ENCODE measurements around the gene LMOD2. TPM values are rescaled to one million over a fixed set of nuclear protein-coding genes. Genes with fewer than 3 reads are reported as not detected.

LMOD2 gene
- total and polyA plus RNA-seq, 9 of the 15 experiments (the other 6 are each of a cell fraction or from before 2014, with no cell fraction given), result 0.04 TPM; not detected in 8

GRCh38 chr7:123669485-123669884 lies 13.8 kb downstream of the LMOD2 start:
- no peaks in the 10 kb centered on the region for H3K79me2 ChIP-seq (ENCODE audit: control insufficient read depth, insufficient read depth, low read length)
- in situ Hi-C loops (cut with MboI) (no loop called here), intact Hi-C loops (cut with micrococcal nuclease) (no loop called here)
- FAIRE-seq (no peak), ATAC-seq (no peak), DNase-seq (ENCODE audit: extremely low read depth in 1 of 4, low spot score in 3 of 4) (no peak)
- peaks cover 2 to 4% of the 10 kb centered on the region in 2 experiments; a peak in 1 of 5 replicates for H3K27me3 ChIP-seq (ENCODE audit: control insufficient read depth in 2 of 2, insufficient read depth in 2 of 2, low read length in 2 of 2)
- ChIA-PET POLR2A (interaction anchor here (0.7 kb wide), 2 partner anchors 16 to 75 kb away, joined by 3 to 4 read pairs; no protein-coding TSS in a partner anchor), CTCF (ENCODE audit: low intra/inter-chr PET ratio) (no interaction called here)
- no peaks in the 10 kb centered on the region for H3K9me1 ChIP-seq (ENCODE audit: control insufficient read depth, insufficient read depth, low read length)
- WGBS (ENCODE audit: insufficient coverage, low coverage, missing lambda C conversion rate), result 32% methylated on average over 7 of the region's 7 CpGs
- H3K4me3 ChIP-seq, result no peak overlapping the region
- no peaks in the 10 kb centered on the region for H4K20me1 ChIP-seq (replicated peaks; ENCODE audit: control insufficient read depth, insufficient read depth, low read length)
- H3K36me3 ChIP-seq (ENCODE audit: control insufficient read depth, insufficient read depth, low read length), result no peaks in the 10 kb centered on the region
- no peaks in the 10 kb centered on the region for H3K4me1 ChIP-seq (replicated peaks in 1 of 2; ENCODE audit: control insufficient read depth in 2 of 2, insufficient read depth in 2 of 2, low read length in 2 of 2)
- no peak overlapping the region for H2AFZ ChIP-seq (ENCODE audit: low read depth, low read length)
- peak; percentile 27 for TF ChIP-seq POLR2B (IDR thresholded peaks at IDR 0.05; ENCODE audit: low read depth, partially characterized antibody)
- TF ChIP-seq UBTF (IDR thresholded peaks at IDR 0.05; ENCODE audit: borderline replicate concordance in 1 of 2, low read depth in 2 of 2, low read length in 2 of 2), result no peak
- no peak overlapping the region for H3K9ac ChIP-seq (ENCODE audit: insufficient read depth in 1 of 2, low read depth in 2 of 2, low read length in 2 of 2)
- BruUV-seq (replicated peaks), result no TSS peak
- H3K9me3 ChIP-seq (replicated peaks; ENCODE audit: control insufficient read depth, insufficient read depth, low read depth, low read length), result no peaks in the 10 kb centered on the region
- H3K4me2 ChIP-seq (ENCODE audit: insufficient read depth, low read length), result no peak overlapping the region
- no peak overlapping the region for H3K27ac ChIP-seq (ENCODE audit: extremely low read depth, low read depth, low read length)
